Measurements from ENCODE around the gene NEUROD2.

Gene NEUROD2

GRCh38 chr17:39578272-39578671 is 29.4 kb downstream of the NEUROD2 start:
- no peak for DNase-seq

- peak; percentile 36 for DNase-seq
Observed at GRCh38 chr17:39576187-39576586, 31.5 kb downstream of the NEUROD2 start.

- peak; percentile 60 for DNase-seq
Observed at GRCh38 chr17:39573447-39574298, 34.0 kb downstream of the NEUROD2 start.

GRCh38 chr17:39572121-39572520 is 35.6 kb downstream of the NEUROD2 start:
- DNase-seq, result no peak

GRCh38 chr17:39569126-39569525 is 38.6 kb downstream of the NEUROD2 start:
- no peak for DNase-seq

- DNase-seq, result no peak
Observed at GRCh38 chr17:39568702-39569101, 39.0 kb downstream of the NEUROD2 start.

GRCh38 chr17:39566094-39566850 is 41.4 kb downstream of the NEUROD2 start:
- no peak for DNase-seq

GRCh38 chr17:39564211-39564848 is 43.4 kb downstream of the NEUROD2 start:
- DNase-seq, result no peak

GRCh38 chr17:39563476-39563875 is 44.2 kb downstream of the NEUROD2 start:
- DNase-seq, result no peak

GRCh38 chr17:39562976-39563375 is 44.7 kb downstream of the NEUROD2 start:
- no peak for DNase-seq

- no peak for DNase-seq
Observed at GRCh38 chr17:39562395-39562794, 45.3 kb downstream of the NEUROD2 start.

GRCh38 chr17:39556423-39556822 is 51.3 kb downstream of the NEUROD2 start:
- DNase-seq, result no peak

GRCh38 chr17:39555368-39555767 is 52.4 kb downstream of the NEUROD2 start:
- DNase-seq, result no peak

All from RPMI8226 (cell line).